NT2/D1 (cell line): ENCODE measurements around the gene LMOD3.

Source experiments
- DNase-seq: peaks from one replicate; pipeline ENCODE4 v3.0.0-alpha.2; 2011; ENCODE audit warnings: low read depth, low spot score
- H3K27me3 ChIP-seq: 2 replicates; pipeline ENCODE4 v1.6.0; 2011; ENCODE audit warnings: mild to moderate bottlenecking; ENCODE audit not compliant: insufficient read length, insufficient read depth
- H3K36me3 ChIP-seq: 2 replicates; pipeline ENCODE4 v1.6.1; 2011; ENCODE audit warnings: mild to moderate bottlenecking, low read length, mixed read lengths; ENCODE audit not compliant: insufficient read depth, insufficient read length
- H3K4me1 ChIP-seq: 2 replicates; pipeline ENCODE4 v1.5.1; 2011; ENCODE audit not compliant: insufficient read depth, insufficient read length
- H3K4me3 ChIP-seq: 2 replicates; pipeline ENCODE4 v1.5.1; 2011; ENCODE audit warnings: low read depth; ENCODE audit not compliant: insufficient read length
- H3K9ac ChIP-seq: 2 replicates; pipeline ENCODE4 v1.6.0; 2011; ENCODE audit warnings: low read depth; ENCODE audit not compliant: insufficient read length
- H3K9me3 ChIP-seq: 2 replicates; pipeline ENCODE4 v1.5.1; 2011; ENCODE audit warnings: mild to moderate bottlenecking, low read length; ENCODE audit not compliant: insufficient read depth
- SUZ12 ChIP-seq: IDR thresholded peaks from 2 replicates; pipeline ENCODE4 v1.6.1; 2011; ENCODE audit not compliant: insufficient read length, insufficient read depth; ENCODE audit errors: extremely low read depth
- YY1 ChIP-seq: IDR thresholded peaks from 2 replicates; pipeline ENCODE4 v1.6.1; 2011; ENCODE audit not compliant: insufficient read length, insufficient read depth
- ZNF274 ChIP-seq: IDR thresholded peaks from 2 replicates; pipeline ENCODE4 v1.6.1; 2011; ENCODE audit warnings: mild to moderate bottlenecking, low read depth, low read length

LMOD3 gene

DNA sequence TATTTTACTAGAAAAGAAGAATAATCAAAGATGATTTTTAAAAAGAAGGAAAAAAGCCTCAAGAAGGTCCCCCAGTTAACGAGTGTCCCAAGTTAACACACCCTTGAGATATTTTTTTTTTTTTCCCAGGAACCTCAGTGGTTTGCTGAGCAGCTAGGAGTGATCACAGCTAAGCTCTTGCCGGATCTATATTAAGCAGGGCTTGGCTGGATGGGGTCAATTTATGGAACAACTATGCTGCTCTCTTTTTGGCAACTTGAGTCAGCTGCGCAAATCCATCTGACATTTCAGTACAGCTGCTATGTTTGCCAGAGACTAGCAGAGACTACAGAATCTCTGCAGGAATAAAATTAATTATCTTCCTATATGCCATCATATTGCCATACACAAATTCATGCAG lies at the start of gene LMOD3:
Gene LMOD3, minus strand, starts transcription at position 193 of the 400 bp plus-strand sequence. CDS start 209 bp downstream, outside the sequence.
- no peak for DNase-seq
- Histone ChIP-seq H3K4me1 (no peaks in the 10 kb centered on the region), H3K9ac (no peak within 1 kb of the TSS), H3K36me3 (no peaks in the 10 kb centered on the region), H3K4me3 (no peak within 1 kb of the TSS), H3K27me3 (no peaks in the 10 kb centered on the region), H3K9me3 (no peaks in the 10 kb centered on the region)
- TF ChIP-seq YY1 (no peak), SUZ12 (no peak), ZNF274 (no peak)

DNA sequence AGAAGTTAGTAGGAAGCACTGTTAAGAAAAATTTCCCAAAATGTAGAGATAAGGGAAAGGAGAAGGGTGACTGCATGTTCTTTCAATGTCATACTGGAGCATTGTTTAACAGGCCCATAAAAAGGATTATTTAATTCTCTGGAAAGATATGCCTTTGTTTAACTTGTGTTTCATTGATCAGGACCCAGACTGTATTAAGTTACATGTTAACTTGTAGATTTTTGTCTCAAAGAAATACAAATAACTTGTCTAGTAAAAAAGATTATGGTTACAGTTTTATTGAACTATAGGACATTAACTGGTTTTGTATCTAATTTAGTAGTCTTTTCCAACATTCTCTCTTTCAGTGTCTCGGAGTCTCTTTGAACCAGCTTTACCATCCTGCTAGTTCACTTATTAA lies 49.7 kb upstream of the LMOD3 start:
- H3K9ac ChIP-seq: no peak overlapping the region
- no peak for DNase-seq
- H3K27me3 ChIP-seq: no peaks in the 10 kb centered on the region
- no peak overlapping the region for H3K4me3 ChIP-seq
- H3K9me3 ChIP-seq: no peaks in the 10 kb centered on the region
- peaks cover 48% of the 10 kb centered on the region for H3K36me3 ChIP-seq
- TF ChIP-seq ZNF274 (no peak), YY1 (no peak), SUZ12 (no peak)
- H3K4me1 ChIP-seq: no peaks in the 10 kb centered on the region

DNA sequence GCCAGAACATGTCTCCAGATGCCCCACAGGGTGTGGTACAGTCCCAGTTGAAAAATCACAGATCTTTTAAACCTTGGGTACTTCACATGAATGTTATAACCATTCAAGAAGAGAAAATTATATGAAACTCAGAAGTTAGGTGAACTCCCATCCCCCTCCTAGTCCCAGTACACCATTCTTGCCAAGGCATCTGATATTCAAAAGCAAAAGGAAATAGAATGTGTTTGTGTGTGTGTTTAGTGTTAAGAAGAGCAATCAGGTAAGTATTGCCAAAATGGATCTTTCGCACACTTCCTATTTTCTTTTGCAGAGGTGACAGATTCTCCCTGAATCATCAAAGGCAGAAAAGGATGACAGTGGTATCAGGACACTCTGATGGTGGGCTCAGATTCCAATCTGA lies 44.1 kb upstream of the LMOD3 start:
- TF ChIP-seq ZNF274 (no peak), YY1 (no peak), SUZ12 (no peak)
- Histone ChIP-seq H3K9ac (no peak overlapping the region), H3K9me3 (no peaks in the 10 kb centered on the region), H3K4me3 (no peak overlapping the region), H3K27me3 (no peaks in the 10 kb centered on the region), H3K36me3 (peaks cover 17% of the 10 kb centered on the region), H3K4me1 (no peaks in the 10 kb centered on the region)
- no peak for DNase-seq

DNA sequence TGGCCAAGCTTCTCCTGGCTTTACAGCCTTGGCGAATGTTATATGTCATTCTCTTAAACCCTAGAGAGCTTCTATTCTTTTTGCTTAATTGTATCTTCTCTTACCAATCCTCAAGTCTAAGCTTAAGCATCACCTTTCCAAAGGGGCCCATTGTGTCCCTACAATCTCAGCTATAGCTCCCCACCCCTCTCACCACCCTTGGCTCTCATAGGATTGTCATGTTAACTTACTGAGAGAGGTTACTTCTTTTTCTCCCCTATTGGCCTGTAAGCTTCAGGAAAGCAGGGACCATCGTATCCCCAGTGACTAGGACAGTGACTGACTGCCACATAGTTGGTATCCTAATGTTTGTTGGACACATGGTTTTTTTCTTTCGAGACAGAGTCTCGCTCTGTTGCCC lies 43.3 kb upstream of the LMOD3 start:
- no peak overlapping the region for H3K9ac ChIP-seq
- peaks cover 10% of the 10 kb centered on the region for H3K36me3 ChIP-seq
- no peaks in the 10 kb centered on the region for H3K27me3 ChIP-seq
- no peaks in the 10 kb centered on the region for H3K9me3 ChIP-seq
- TF ChIP-seq ZNF274 (no peak), YY1 (no peak), SUZ12 (no peak)
- no peaks in the 10 kb centered on the region for H3K4me1 ChIP-seq
- DNase-seq: no peak
- H3K4me3 ChIP-seq: no peak overlapping the region

DNA sequence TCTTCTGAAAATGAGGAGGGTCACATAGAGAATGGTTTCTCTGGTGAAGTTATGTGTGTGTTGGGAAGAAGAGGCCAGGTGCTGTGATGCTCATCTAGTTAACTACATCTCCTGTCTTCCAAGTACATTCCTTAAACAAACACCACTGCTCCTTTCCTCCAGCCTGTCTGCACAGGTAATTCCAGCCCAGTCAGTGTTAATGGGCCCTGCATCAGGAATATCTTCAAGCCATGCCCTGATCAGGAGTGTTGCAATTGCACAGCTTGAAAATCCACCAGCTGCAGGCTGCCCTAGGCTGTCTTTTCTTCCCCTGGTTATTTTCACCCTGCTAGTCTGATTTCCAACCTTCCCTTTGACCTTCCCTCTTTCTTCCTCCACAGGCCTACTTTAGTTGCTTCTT lies 41.9 kb upstream of the LMOD3 start:
- TF ChIP-seq ZNF274 (no peak), YY1 (no peak), SUZ12 (no peak)
- Histone ChIP-seq H3K4me3 (no peak overlapping the region), H3K36me3 (no peaks in the 10 kb centered on the region), H3K4me1 (no peaks in the 10 kb centered on the region), H3K27me3 (no peaks in the 10 kb centered on the region), H3K9me3 (no peaks in the 10 kb centered on the region), H3K9ac (no peak overlapping the region)
- DNase-seq: no peak

DNA sequence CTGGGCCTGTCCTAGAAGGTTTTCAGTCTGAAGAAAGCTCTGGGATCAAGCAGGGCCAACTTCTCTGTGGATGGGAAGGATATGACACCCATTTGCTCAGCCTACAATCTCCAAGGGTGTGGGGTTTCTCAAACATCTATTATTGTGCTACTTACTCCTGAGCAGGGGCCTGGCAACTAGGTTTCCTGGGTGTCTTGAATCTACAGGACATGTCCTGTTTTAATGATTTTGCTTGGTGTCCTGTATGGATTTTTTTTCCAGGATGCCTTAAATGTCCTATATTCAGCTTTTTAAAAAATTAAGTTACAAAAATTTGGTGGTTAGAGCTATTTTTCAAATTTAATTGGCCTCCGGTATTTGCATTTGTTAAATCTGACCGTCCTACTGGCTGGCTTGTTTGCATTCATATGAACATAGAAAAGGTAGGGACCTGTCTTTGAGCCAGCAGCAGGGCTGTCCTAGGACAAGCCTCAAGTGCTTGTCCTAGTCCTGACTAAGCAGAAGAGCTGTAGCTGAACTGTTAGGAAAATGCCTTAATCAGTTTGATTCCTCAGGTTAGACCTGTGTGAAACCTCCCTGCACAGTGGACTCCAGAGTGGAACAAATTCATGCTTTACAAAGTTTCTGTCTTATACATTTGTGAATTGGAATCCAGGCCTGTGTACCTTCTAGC lies 40.0 kb upstream of the LMOD3 start:
- Histone ChIP-seq H3K4me1 (no peaks in the 10 kb centered on the region), H3K27me3 (no peaks in the 10 kb centered on the region), H3K4me3 (no peak overlapping the region), H3K36me3 (no peaks in the 10 kb centered on the region), H3K9me3 (no peaks in the 10 kb centered on the region), H3K9ac (peak overlapping the region; percentile 27)
- TF ChIP-seq ZNF274 (no peak), SUZ12 (no peak), YY1 (no peak)
- no peak for DNase-seq

DNA sequence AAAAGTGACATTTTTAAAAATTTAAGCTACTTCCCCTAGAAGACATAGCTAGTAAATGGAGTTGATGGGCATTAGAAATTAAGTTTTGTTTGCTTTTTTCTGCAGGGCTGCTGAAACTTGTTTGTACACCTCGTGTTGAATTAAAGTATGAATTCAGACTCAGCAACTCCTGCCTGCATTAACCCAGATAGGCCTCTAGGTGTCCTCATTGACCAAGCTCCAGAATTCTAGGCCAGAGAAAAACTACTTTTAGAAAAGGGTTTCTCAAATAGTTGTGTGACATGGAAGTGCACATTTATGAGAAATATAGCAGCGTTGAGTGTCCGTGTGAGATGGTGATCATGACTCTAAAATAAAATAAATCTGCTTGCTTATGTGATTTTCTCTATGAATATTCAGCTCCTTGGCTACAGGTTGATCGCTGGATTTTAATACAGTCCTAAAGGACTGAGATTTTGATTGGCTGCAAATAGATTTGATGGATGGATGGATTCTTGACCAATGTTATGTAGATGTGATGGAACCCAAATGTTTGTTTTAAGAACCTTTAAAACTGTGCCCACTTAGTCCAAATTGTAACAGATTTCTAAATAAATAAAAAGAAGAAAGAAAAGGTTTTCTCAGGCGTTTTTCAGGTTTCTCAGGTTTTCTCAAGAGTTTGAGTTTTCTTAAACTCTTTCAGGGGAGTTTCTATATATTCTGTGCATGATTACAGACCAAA lies 39.4 kb upstream of the LMOD3 start:
- no peaks in the 10 kb centered on the region for H3K27me3 ChIP-seq
- DNase-seq: no peak
- no peaks in the 10 kb centered on the region for H3K9me3 ChIP-seq
- no peak overlapping the region for H3K9ac ChIP-seq
- H3K4me3 ChIP-seq: no peak overlapping the region
- no peaks in the 10 kb centered on the region for H3K4me1 ChIP-seq
- no peaks in the 10 kb centered on the region for H3K36me3 ChIP-seq
- no peak for TF ChIP-seq ZNF274
- no peak for TF ChIP-seq SUZ12
- no peak for TF ChIP-seq YY1
